SK-N-MC (cell line): ENCODE results near the gene USP10.

Experiments used
- EZH2 ChIP-seq: fragments of 200-600 bp; sonication (generic); IDR thresholded peaks from one replicate; pipeline ENCODE4 v1.6.1; 2017; ENCODE audit warnings: antibody characterized with exemption
- FOXP2 ChIP-seq: optimal IDR thresholded peaks from 2 replicates; pipeline ENCODE3; 2011; ENCODE audit warnings: mild to moderate bottlenecking, moderate library complexity; ENCODE audit not compliant: insufficient read depth; ENCODE audit errors: extremely low read length, control extremely low read depth
- POLR2AphosphoS5 ChIP-seq: IDR thresholded peaks from 2 replicates; pipeline ENCODE4 v1.6.1; 2012; ENCODE audit warnings: mild to moderate bottlenecking, low read depth, low read length, borderline replicate concordance

GRCh38 chr16:84654998-84655397, 44.8 kb upstream of the USP10 start:
- no peak for TF ChIP-seq EZH2
- no peak for TF ChIP-seq POLR2AphosphoS5
- TF ChIP-seq FOXP2, result no peak
